Smooth muscle cell (in vitro differentiated cells): ENCODE measurements around the gene PCDHA9. TPM values are rescaled to one million over a fixed set of nuclear protein-coding genes. Genes with fewer than 3 reads are reported as not detected.

ENCODE experiments used
- DNase-seq: peaks from one replicate; lab custom pipeline; 2025; ENCODE audit not compliant: unreplicated experiment; lab: John Stamatoyannopoulos, UW
- H2AFZ ChIP-seq: fragments of 200-600 bp; sonication (generic); 2 replicates; pipeline ENCODE4 v1.6.0; 2016; ENCODE audit warnings: antibody characterized with exemption, low read depth, mild to moderate bottlenecking
- H3F3A ChIP-seq: fragments of 200-600 bp; sonication (generic); 2 replicates; pipeline ENCODE4 v1.6.0; 2017; ENCODE audit warnings: antibody characterized with exemption, low read depth
- H3K27ac ChIP-seq: fragments of 200-600 bp; sonication (generic); 2 replicates; pipeline ENCODE4 v1.5.1; 2016; ENCODE audit warnings: low read depth, mild to moderate bottlenecking
- H3K27me3 ChIP-seq: fragments of 200-600 bp; sonication (generic); 2 replicates; pipeline ENCODE4 v1.6.1; 2016; ENCODE audit warnings: low read depth, mild to moderate bottlenecking
- H3K36me3 ChIP-seq: fragments of 200-600 bp; sonication (generic); 2 replicates; pipeline ENCODE4 v1.5.1; 2016; ENCODE audit warnings: low read depth
- H3K4me1 ChIP-seq: fragments of 200-600 bp; sonication (generic); 2 replicates; pipeline ENCODE4 v1.5.1; 2016; ENCODE audit warnings: low read depth
- H3K4me2 ChIP-seq: fragments of 200-600 bp; sonication (generic); 2 replicates; pipeline ENCODE4 v1.6.0; 2016; ENCODE audit warnings: mild to moderate bottlenecking
- H3K4me3 ChIP-seq: fragments of 200-600 bp; sonication (generic); 2 replicates; pipeline ENCODE4 v1.5.1; 2016; ENCODE audit warnings: mild to moderate bottlenecking
- H3K79me2 ChIP-seq: fragments of 200-600 bp; sonication (generic); 2 replicates; pipeline ENCODE4 v1.6.0; 2016; ENCODE audit warnings: low read depth, mild to moderate bottlenecking
- H3K9ac ChIP-seq: fragments of 200-600 bp; sonication (generic); 2 replicates; pipeline ENCODE4 v1.6.0; 2016; ENCODE audit warnings: low read depth
- H3K9me3 ChIP-seq: fragments of 200-600 bp; sonication (generic); replicated peaks from 2 replicates; pipeline ENCODE4 v1.5.1; 2016; ENCODE audit warnings: low read depth
- H4K20me1 ChIP-seq: fragments of 200-600 bp; sonication (generic); 2 replicates; pipeline ENCODE4 v1.6.0; 2016; ENCODE audit warnings: low read depth
- CTCF ChIP-seq: fragments of 200-600 bp; sonication (generic); IDR thresholded peaks from 2 replicates; pipeline ENCODE4 v1.5.1; 2017; ENCODE audit warnings: borderline replicate concordance, mild to moderate bottlenecking, antibody characterized with exemption; ENCODE audit not compliant: insufficient read depth, poor library complexity, severe bottlenecking
- WGBS: methylation state at CpG from one replicate; pipeline ENCODE4 v1.1.7; 2016; ENCODE audit warnings: low lambda C conversion rate; 5-methylcytosine and 5-hydroxymethylcytosine counted together
- polyA plus RNA-seq: library from polyadenylated mRNA; unstranded; fragments of >200 nt; fragmentation: Nextera tagmentation; extraction: Ambion mirVana; gene quantifications from 2 replicates; pipeline ENCODE4 v1.2.1, GENCODE V29; 2016
- total RNA-seq: library from RNA; depleted of rRNA; stranded (reverse); fragments of >200 nt; gene quantifications from 2 replicates; pipeline ENCODE4 v1.2.3, GENCODE V29; 2014

PCDHA9 gene
- total and polyA plus RNA-seq, 2 experiments from 2014 or later, result 0.27 to 1.7 TPM

- Histone ChIP-seq H3K9ac (no peak overlapping the region), H3K27me3 (no peaks in the 10 kb centered on the region), H3K27ac (no peak overlapping the region), H3F3A (no peaks in the 10 kb centered on the region), H3K4me2 (no peak overlapping the region), H2AFZ (no peak overlapping the region), H3K4me1 (peaks cover 13% of the 10 kb centered on the region), H3K36me3 (peaks cover 3% of the 10 kb centered on the region), H3K79me2 (peaks cover 24% of the 10 kb centered on the region), H4K20me1 (peaks cover 4% of the 10 kb centered on the region), H3K4me3 (no peak overlapping the region), H3K9me3 (no peaks in the 10 kb centered on the region)
- no peak for TF ChIP-seq CTCF
- WGBS, result 98% methylated on average over 75 of the region's 76 CpGs
- no peak for DNase-seq
These were observed 14.5 kb downstream of the PCDHA9 start for GRCh38 chr5:140862441-140863295.

- no peaks in the 10 kb centered on the region for H3K4me1 ChIP-seq
- no peaks in the 10 kb centered on the region for H3K36me3 ChIP-seq
- H3K4me3 ChIP-seq, result peak within 1 kb of the TSS; percentile 47
- peaks cover 4% of the 10 kb centered on the region for H4K20me1 ChIP-seq
- H3K79me2 ChIP-seq, result peaks cover 4% of the 10 kb centered on the region
- H3K9me3 ChIP-seq, result no peaks in the 10 kb centered on the region
- 57% methylated on average over 41 of the region's 41 CpGs for WGBS
- H3K4me2 ChIP-seq, result peak within 1 kb of the TSS; percentile 71
- no peak within 1 kb of the TSS for H3K27ac ChIP-seq
- no peak within 1 kb of the TSS for H2AFZ ChIP-seq
- peak; percentile 26 for TF ChIP-seq CTCF
- H3K9ac ChIP-seq, result no peak within 1 kb of the TSS
- DNase-seq, result no peak
- no peaks in the 10 kb centered on the region for H3F3A ChIP-seq
- H3K27me3 ChIP-seq, result no peaks in the 10 kb centered on the region
These were observed 20.8 kb downstream of the PCDHA9 start, which contains the start of gene PCDHA11 for GRCh38 chr5:140868721-140869554. Gene PCDHA11 (plus strand): TSS chr5:140868957. CDS start chr5:140869104, 147 bp downstream.

- peaks cover 4% of the 10 kb centered on the region for H3K4me1 ChIP-seq
- no peaks in the 10 kb centered on the region for H3F3A ChIP-seq
- no peak overlapping the region for H3K9ac ChIP-seq
- H3K4me3 ChIP-seq, result peak overlapping the region; percentile 47
- H3K79me2 ChIP-seq, result peaks cover 4% of the 10 kb centered on the region
- H3K4me2 ChIP-seq, result peak overlapping the region; percentile 71
- no peak overlapping the region for H3K27ac ChIP-seq
- peaks cover 4% of the 10 kb centered on the region for H4K20me1 ChIP-seq
- TF ChIP-seq CTCF, result peak; percentile 19
- 97% methylated on average over 5 of the region's 5 CpGs for WGBS
- H3K27me3 ChIP-seq, result no peaks in the 10 kb centered on the region
- no peak overlapping the region for H2AFZ ChIP-seq
- H3K9me3 ChIP-seq, result no peaks in the 10 kb centered on the region
- no peaks in the 10 kb centered on the region for H3K36me3 ChIP-seq
- no peak for DNase-seq
These were observed 21.3 kb downstream of the PCDHA9 start for GRCh38 chr5:140869555-140869886.
